Neural cell (in vitro differentiated cells): ENCODE measurements around the gene TLCD4. TPM values are rescaled to one million over a fixed set of nuclear protein-coding genes. Genes with fewer than 3 reads are reported as not detected.

ENCODE experiments used
- H2AFZ ChIP-seq: fragments of 200-600, 300-800 bp; sonication (generic), shearing (Covaris generic); 2 replicates; pipeline ENCODE4 v1.6.0; 2014; ENCODE audit warnings: low read depth, mild to moderate bottlenecking, antibody characterized with exemption, low read length, moderate library complexity
- H3F3A ChIP-seq: fragments of 200-600 bp; shearing (Covaris generic); 2 replicates; pipeline ENCODE4 v1.6.1; 2016; ENCODE audit warnings: mild to moderate bottlenecking, moderate library complexity, mixed read lengths, antibody characterized with exemption, low read length; ENCODE audit not compliant: insufficient read depth, poor library complexity, severe bottlenecking
- H3K27ac ChIP-seq: fragments of 200-600, 300-800 bp; sonication (generic), shearing (Covaris generic); 2 replicates; pipeline ENCODE4 v1.5.1; 2014; ENCODE audit warnings: mild to moderate bottlenecking, low read length, moderate library complexity
- H3K27me3 ChIP-seq: fragments of 300-800, 200-600 bp; sonication (generic), shearing (Covaris generic); 2 replicates; pipeline ENCODE4 v1.6.0; 2014; ENCODE audit warnings: mild to moderate bottlenecking, low read depth, low read length, moderate library complexity; ENCODE audit not compliant: insufficient read depth
- H3K36me3 ChIP-seq: fragments of 300-800, 200-600 bp; sonication (generic), shearing (Covaris generic); 2 replicates; pipeline ENCODE4 v1.5.1; 2014; ENCODE audit warnings: mild to moderate bottlenecking, antibody characterized with exemption, low read length, moderate library complexity; ENCODE audit not compliant: insufficient read depth
- H3K4me2 ChIP-seq: fragments of 300-800, 200-600 bp; sonication (generic), shearing (Covaris generic); 2 replicates; pipeline ENCODE4 v1.6.0; 2014; ENCODE audit warnings: mild to moderate bottlenecking, low read length
- H3K4me3 ChIP-seq: fragments of 300-800, 200-600 bp; sonication (generic), shearing (Covaris generic); 2 replicates; pipeline ENCODE4 v1.5.1; 2014; ENCODE audit warnings: mild to moderate bottlenecking, low read length, moderate library complexity
- H3K79me2 ChIP-seq: fragments of 200-600 bp; shearing (Covaris generic); replicated peaks from 2 replicates; pipeline ENCODE4 v1.6.0; 2014; ENCODE audit warnings: mild to moderate bottlenecking, low read length, moderate library complexity; ENCODE audit not compliant: insufficient read depth
- H3K9ac ChIP-seq: fragments of 300-800, 200-600 bp; sonication (generic), shearing (Covaris generic); 2 replicates; pipeline ENCODE4 v1.6.1; 2016; ENCODE audit warnings: mild to moderate bottlenecking, low read length, mixed read lengths
- H3K9me2 ChIP-seq: fragments of 200-600 bp; shearing (Covaris generic); 2 replicates; pipeline ENCODE4 v1.6.1; 2016; ENCODE audit warnings: mild to moderate bottlenecking, low read length, mixed read lengths; ENCODE audit not compliant: insufficient read depth
- H3K9me3 ChIP-seq: fragments of 200-600, 300-800 bp; sonication (generic), shearing (Covaris generic); 2 replicates; pipeline ENCODE4 v1.6.1; 2016; ENCODE audit warnings: mild to moderate bottlenecking, mixed run types, low read length, moderate library complexity, mixed read lengths
- H4K20me1 ChIP-seq: fragments of 200-600 bp; shearing (Covaris generic); 2 replicates; pipeline ENCODE4 v1.6.1; 2016; ENCODE audit warnings: mild to moderate bottlenecking, mixed run types; ENCODE audit not compliant: insufficient read depth
- EP300 ChIP-seq: fragments of 450-650 bp; conservative IDR thresholded peaks from 2 replicates; pipeline ENCODE4 v1.6.1; 2014; ENCODE audit warnings: antibody characterized with exemption, mild to moderate bottlenecking, moderate library complexity; ENCODE audit not compliant: poor library complexity, severe bottlenecking
- EZH2 ChIP-seq: fragments of 200-600, 300-800 bp; shearing (Covaris generic), sonication (generic); IDR thresholded peaks from 2 replicates; pipeline ENCODE4 v1.6.1; 2014; ENCODE audit warnings: antibody characterized with exemption, low read length, borderline replicate concordance, mild to moderate bottlenecking; ENCODE audit not compliant: insufficient read depth, poor library complexity, severe bottlenecking
- MXI1 ChIP-seq: fragments of 450-650 bp; conservative IDR thresholded peaks from 2 replicates; pipeline ENCODE4 v1.6.1; 2014; ENCODE audit warnings: antibody characterized with exemption, mild to moderate bottlenecking; ENCODE audit not compliant: poor library complexity, severe bottlenecking
- POLR2AphosphoS5 ChIP-seq: IDR thresholded peaks from 2 replicates; pipeline ENCODE4 v1.6.1; 2012
- RAD21 ChIP-seq: fragments of 450-650 bp; conservative IDR thresholded peaks from 2 replicates; pipeline ENCODE4 v1.6.1; 2014; ENCODE audit warnings: antibody characterized with exemption, mild to moderate bottlenecking, moderate library complexity
- SMC3 ChIP-seq: fragments of 450-650 bp; conservative IDR thresholded peaks from 2 replicates; pipeline ENCODE4 v1.6.1; 2014; ENCODE audit warnings: antibody characterized with exemption, mild to moderate bottlenecking, moderate library complexity; ENCODE audit not compliant: poor library complexity
- TAF1 ChIP-seq: IDR thresholded peaks from 2 replicates; pipeline ENCODE4 v1.6.1; 2012; ENCODE audit warnings: low read depth
- polyA plus RNA-seq: library from polyadenylated mRNA; depleted of rRNA; stranded (reverse); fragments of >200 nt; gene quantifications from 2 replicates; pipeline ENCODE4 v1.2.3, GENCODE V29; 2014
- TF ChIP-seq, protein P1 (sequence below): IDR thresholded peaks from 2 replicates; pipeline ENCODE4 v1.6.1; 2012; ENCODE audit warnings: borderline replicate concordance
- TF ChIP-seq, protein P2 (sequence below): fragments of 450-650 bp; IDR thresholded peaks from 2 replicates; pipeline ENCODE4 v1.5.1; 2014; ENCODE audit warnings: antibody characterized with exemption, mild to moderate bottlenecking, moderate library complexity; ENCODE audit not compliant: poor library complexity, severe bottlenecking

TLCD4 gene
- polyA plus RNA-seq, 1 donor from 2014 or later: 1.6 TPM

DNA sequence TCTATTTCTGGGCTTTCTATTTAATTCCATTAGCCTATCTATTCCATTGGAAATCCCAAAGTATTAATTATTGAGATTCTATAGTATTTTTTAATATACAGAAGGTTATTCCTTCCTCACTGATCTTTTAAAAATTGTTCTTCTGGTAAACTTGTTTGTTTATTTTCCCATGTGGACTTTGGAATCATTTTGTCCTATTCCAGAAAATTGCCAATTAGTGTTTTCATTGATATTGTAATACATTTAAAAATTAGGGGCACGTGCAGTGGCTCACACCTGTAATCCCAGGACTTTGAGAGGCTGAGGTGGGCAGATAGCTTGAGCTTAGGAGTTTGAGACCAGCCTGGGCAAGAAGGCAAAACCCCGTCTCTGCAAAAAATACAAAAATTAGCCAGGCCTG lies 8.4 kb upstream of the TLCD4 start:
- Histone ChIP-seq H3K4me3 (no peak overlapping the region), H3K9me3 (no peaks in the 10 kb centered on the region), H3K27ac (no peak overlapping the region), H2AFZ (no peak overlapping the region), H3F3A (no peaks in the 10 kb centered on the region), H3K9ac (no peak overlapping the region), H3K4me2 (no peak overlapping the region), H3K79me2 (no peaks in the 10 kb centered on the region), H3K27me3 (no peaks in the 10 kb centered on the region), H3K36me3 (no peaks in the 10 kb centered on the region), H3K9me2 (no peaks in the 10 kb centered on the region), H4K20me1 (no peaks in the 10 kb centered on the region)
- TF ChIP-seq SMC3: no peak
- TF ChIP-seq, protein P1, sequence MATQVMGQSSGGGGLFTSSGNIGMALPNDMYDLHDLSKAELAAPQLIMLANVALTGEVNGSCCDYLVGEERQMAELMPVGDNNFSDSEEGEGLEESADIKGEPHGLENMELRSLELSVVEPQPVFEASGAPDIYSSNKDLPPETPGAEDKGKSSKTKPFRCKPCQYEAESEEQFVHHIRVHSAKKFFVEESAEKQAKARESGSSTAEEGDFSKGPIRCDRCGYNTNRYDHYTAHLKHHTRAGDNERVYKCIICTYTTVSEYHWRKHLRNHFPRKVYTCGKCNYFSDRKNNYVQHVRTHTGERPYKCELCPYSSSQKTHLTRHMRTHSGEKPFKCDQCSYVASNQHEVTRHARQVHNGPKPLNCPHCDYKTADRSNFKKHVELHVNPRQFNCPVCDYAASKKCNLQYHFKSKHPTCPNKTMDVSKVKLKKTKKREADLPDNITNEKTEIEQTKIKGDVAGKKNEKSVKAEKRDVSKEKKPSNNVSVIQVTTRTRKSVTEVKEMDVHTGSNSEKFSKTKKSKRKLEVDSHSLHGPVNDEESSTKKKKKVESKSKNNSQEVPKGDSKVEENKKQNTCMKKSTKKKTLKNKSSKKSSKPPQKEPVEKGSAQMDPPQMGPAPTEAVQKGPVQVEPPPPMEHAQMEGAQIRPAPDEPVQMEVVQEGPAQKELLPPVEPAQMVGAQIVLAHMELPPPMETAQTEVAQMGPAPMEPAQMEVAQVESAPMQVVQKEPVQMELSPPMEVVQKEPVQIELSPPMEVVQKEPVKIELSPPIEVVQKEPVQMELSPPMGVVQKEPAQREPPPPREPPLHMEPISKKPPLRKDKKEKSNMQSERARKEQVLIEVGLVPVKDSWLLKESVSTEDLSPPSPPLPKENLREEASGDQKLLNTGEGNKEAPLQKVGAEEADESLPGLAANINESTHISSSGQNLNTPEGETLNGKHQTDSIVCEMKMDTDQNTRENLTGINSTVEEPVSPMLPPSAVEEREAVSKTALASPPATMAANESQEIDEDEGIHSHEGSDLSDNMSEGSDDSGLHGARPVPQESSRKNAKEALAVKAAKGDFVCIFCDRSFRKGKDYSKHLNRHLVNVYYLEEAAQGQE: no peak
- TF ChIP-seq EZH2: no peak
- no peak for TF ChIP-seq MXI1
- TF ChIP-seq, protein P2, sequence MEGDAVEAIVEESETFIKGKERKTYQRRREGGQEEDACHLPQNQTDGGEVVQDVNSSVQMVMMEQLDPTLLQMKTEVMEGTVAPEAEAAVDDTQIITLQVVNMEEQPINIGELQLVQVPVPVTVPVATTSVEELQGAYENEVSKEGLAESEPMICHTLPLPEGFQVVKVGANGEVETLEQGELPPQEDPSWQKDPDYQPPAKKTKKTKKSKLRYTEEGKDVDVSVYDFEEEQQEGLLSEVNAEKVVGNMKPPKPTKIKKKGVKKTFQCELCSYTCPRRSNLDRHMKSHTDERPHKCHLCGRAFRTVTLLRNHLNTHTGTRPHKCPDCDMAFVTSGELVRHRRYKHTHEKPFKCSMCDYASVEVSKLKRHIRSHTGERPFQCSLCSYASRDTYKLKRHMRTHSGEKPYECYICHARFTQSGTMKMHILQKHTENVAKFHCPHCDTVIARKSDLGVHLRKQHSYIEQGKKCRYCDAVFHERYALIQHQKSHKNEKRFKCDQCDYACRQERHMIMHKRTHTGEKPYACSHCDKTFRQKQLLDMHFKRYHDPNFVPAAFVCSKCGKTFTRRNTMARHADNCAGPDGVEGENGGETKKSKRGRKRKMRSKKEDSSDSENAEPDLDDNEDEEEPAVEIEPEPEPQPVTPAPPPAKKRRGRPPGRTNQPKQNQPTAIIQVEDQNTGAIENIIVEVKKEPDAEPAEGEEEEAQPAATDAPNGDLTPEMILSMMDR: no peak
- TF ChIP-seq RAD21: no peak
- TF ChIP-seq EP300: no peak
- no peak for TF ChIP-seq TAF1
- no peak for TF ChIP-seq POLR2AphosphoS5

DNA sequence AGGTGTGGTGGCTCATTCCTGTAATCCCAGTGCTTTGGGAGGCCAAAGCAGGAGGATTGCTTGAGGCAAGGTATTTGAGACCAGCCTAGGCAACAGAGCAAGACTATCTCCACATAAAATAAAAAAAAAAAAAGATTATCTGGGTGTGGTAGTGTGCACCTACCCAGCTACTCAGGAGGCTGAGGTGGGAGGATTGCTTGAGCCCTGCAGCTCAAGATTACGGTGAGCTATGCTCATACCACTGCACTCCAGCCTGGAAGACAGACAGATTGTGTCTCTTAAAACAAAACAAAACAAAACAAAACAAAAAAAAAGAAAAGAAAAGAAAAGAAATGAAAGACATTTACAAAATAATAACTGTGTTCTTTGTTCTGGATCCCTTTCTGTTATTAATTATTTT lies 6.1 kb upstream of the TLCD4 start:
- Histone ChIP-seq H3K9me3 (no peaks in the 10 kb centered on the region), H2AFZ (no peak overlapping the region), H3K9ac (no peak overlapping the region), H3K36me3 (no peaks in the 10 kb centered on the region), H3K4me3 (no peak overlapping the region), H3F3A (no peaks in the 10 kb centered on the region), H3K27ac (no peak overlapping the region), H4K20me1 (no peaks in the 10 kb centered on the region), H3K79me2 (no peaks in the 10 kb centered on the region), H3K9me2 (no peaks in the 10 kb centered on the region), H3K4me2 (no peak overlapping the region), H3K27me3 (no peaks in the 10 kb centered on the region)
- TF ChIP-seq, protein P1: no peak
- TF ChIP-seq MXI1 (no peak), RAD21 (no peak), EP300 (no peak), TAF1 (no peak), SMC3 (no peak), POLR2AphosphoS5 (no peak), EZH2 (no peak)
- TF ChIP-seq, protein P2: no peak
